GM19397 (cell line): ENCODE results near the gene TGFBR3.

ENCODE experiments used
- ATAC-seq: cut with Tn5 transposase; IDR thresholded peaks from one replicate; pipeline ENCODE4 v1.9.1; 2021; ENCODE audit warnings: mild to moderate bottlenecking, moderate library complexity; ENCODE audit not compliant: unreplicated experiment

Gene TGFBR3

DNA sequence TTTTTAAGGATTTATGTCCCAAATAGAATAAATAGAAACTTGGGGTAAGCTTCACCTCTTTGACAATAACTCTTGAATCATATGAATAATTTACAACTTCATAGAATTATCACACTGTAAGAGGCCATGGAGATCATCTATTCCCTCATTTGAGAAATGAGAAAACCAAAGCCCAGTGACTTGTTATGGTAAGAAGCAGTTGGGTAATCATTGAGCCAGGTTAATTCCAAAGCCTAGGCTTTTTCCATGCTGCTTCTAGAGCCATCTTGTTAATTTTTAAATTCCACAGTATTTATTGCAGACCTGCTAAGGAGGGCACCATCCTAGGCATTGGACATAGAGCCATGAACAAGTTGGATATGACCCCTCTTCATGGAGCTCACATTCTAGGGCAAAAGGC, 224.8 kb downstream of the TGFBR3 start:
- no peak for ATAC-seq

DNA sequence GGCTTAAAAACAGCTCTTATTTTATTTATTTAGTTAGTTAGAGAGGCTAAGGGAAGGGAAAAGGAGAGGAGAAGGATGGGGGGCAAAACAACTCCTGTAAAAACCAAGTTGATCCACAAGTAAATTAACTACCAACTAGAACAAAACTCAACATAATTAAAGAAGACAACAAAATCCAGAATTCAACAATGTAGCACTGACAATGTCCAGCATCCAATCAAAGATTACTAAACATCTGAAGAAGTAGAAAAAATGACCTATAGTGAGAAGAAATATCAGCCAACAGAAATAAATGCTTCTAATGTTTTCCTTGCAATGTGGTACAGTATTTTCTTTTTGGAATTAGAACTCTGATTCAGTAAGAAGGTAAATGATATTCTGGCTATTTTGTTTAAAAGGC, 225.2 kb downstream of the TGFBR3 start:
- ATAC-seq, result no peak

DNA sequence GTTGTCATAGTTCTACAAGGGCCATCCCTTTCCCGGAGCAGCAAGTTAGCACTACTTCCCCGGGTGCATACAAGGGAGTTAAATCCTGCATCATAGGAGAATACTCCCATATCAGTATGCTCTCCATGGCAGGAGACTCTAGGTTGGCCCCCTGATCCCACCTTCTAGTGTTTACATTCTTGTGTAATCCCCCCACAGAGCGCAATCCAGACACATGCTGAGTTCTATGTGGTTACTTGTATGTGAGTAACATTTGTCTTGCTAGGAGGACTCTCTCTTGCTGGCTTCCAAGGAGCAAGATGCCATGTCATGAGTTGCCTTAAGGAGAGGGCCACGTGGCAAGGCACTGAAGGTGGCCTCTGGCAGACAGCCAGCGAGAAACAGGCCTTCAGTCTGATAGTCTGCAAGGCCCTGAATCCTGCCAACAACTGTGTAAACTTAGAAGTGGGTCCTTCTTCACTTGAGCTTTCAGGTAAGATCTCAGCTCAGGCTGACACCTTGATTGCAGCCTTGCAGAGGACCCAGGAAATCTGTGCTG, 230.0 kb downstream of the TGFBR3 start:
- ATAC-seq, result no peak

DNA sequence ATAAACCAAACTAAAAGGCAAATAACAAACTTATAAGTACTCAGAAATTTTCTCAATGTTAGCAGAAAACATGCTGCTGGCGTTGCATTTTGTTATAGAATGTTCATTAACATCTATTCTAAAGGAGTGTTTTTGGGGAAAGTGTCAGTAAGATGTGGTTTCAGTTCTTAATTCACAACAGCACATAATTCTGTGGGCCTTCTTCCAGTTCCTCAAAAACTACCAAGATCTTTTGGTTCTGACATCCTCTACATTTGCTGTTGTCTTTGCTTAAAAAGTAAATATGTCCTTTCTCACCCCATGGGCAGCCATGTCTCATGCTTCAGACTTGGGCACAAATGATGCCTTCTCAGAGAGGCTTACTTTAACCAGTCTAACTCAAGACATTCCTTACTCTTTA, 232.8 kb downstream of the TGFBR3 start:
- ATAC-seq, result no peak

DNA sequence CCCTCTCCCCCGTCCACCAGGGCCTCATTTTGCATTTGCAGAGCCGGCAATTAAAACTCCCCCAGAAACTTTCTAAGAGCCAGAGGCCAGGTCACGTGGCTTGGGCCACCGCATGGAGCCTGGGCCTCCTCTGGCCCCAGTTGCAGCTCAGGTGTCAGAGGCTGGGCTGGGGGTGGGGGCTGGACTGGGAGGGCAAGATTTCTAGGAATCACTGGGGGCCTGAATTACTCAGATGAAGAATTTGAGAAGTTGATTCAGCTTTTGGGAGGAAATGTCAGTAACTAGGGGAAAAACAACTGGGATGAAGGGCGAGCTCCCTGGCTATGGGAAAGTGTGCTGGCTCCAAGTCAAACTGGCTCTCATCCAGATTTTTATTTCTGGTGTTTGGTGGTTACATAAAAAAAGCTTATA, 234.3 kb downstream of the TGFBR3 start:
- no peak for ATAC-seq

DNA sequence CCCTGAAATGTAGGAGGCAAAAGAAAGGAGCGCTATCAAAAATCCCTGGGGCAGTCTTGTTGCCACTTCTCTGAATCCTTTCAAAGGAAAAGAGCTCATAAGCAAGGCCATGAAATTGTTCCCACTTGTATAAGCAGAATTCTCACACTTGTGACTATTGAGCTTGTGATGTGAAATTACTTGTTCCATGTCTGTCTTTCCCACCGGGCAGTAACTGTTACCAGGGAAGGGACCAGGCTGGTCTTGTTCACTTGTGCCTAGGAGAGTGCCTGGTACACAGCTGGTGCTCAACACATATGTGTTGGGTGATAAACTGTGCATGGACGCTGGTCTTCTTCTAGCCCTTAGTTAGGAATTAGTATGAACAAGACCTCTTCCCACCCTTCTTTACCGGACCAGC, 234.7 kb downstream of the TGFBR3 start:
- no peak for ATAC-seq

DNA sequence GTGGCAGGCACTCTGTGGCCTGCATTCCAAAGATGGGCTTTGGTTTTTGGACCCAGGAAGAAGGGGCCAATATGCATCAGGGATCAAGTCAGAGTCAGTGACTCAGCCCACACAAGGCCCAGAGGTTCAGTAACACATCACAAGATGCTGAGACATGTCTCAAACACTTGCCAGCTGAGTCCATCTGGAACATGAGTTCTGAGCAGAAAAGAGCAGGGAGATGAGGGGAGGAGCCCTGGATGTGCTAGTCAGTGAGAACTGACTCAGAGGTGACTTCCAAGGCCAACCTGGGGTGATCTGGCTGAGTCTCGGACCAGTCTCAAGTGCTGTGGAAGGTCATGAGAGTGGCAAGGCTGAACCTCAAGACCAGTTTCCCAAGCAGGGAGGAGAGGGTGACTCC, 235.2 kb downstream of the TGFBR3 start:
- ATAC-seq, result no peak

DNA sequence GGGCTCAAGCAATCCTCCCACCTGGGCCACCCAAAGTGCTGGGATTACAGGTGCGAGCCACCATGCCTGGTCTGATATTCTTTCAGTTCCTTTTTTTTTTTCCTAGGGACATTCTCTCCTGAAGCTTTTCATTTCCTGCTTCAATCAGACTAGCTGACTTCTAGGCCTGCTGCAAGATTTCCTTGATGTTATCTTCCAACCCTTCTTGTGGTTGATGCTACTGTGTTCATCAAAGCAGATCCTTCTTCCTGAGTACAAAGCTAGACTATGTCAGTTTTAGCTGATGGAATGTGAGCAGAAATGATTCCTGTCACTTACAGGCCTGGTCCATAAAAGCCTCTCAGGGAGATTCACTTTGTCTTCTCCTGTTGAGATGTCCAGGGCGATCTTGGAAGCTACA, 238.9 kb downstream of the TGFBR3 start:
- no peak for ATAC-seq

DNA sequence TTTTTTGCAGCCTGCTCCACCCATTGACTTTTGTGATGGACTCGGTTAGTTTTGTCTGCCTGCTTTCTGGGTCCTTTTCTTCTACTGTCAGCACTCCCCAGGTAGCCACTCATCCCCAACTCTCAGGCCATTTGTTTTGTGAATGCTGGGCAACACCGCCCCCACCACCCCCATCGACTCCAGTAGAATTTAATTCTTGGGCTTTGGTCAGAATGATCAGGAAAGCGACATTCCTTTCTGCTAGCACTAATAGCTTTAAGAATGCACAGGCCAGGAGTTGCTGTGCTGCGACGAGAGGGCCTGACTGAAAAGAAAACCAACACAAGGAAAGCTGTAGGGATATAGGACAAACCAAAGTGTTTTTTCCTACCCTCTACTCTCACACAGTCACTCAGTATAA, 240.9 kb downstream of the TGFBR3 start:
- ATAC-seq, result no peak

DNA sequence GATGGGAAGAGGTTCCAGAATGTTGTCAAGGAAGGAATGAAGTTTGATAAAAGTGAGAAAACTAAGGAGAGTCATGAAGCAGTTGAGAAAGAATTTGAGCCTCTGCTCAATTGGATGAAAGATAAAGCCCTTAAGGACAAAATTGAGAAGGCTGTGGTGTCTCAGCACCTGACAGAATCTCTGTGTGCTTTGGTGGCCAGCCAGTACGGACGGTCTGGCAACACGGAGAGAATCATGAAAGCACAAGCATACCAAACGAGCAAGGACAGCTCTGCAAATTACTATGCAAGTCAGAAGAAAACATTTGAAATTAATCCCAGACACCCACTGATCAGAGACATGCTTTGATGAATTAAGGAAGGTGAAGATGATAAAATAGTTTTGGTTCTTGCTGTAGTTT, 242.5 kb downstream of the TGFBR3 start:
- no peak for ATAC-seq

DNA sequence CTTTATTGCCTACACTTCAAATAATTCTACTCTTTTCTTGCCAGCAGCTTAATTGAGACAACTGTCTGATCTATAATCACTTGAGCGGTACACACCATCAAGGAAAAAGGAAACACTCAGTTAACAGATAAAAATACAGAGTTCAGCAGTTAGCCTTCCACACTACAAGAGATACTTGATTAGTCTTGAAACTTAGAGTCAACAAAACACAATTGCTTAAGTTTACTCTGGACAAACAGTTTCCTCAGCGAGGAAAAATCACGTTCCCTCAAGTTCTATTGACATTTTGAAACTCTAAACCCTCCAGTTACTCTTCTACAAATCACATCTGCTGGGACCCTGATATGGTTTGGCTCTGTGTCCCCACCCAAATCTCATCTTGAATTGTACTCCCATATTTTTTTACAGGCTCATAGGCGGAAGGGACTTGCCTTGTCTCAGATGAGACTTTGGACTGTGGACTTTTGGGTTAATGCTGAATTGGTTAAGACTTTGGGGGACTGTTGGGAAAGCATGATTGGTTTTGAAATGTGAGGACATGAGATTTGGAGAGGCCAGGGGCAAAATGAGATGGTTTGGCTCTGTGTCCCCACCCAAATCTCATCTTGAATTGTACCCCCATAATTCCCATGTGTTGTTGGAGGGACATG, 244.9 kb downstream of the TGFBR3 start:
- no peak for ATAC-seq

DNA sequence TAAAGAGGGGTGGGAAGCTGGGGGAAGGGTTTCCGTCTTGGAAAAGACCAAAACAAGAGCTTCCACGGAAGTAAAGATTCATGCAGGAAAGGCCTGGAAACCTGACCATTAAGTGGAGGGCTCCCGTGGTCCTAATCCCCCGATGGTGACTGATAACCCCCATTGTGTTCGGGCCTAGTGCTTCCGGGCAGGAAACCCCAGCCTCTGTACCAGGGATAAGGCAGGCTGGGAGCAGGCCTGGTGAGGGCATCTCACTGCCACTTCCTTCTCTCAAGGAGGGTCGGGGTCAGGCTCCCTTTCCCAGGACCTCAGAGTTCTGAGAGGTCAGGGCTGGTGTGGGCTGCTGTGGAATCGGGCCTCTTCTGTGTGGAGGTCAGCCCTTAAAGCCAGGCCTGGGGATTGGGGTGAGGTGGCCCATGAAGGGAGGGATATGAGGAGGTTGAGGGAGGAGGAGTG, 248.4 kb downstream of the TGFBR3 start:
- ATAC-seq, result no peak

DNA sequence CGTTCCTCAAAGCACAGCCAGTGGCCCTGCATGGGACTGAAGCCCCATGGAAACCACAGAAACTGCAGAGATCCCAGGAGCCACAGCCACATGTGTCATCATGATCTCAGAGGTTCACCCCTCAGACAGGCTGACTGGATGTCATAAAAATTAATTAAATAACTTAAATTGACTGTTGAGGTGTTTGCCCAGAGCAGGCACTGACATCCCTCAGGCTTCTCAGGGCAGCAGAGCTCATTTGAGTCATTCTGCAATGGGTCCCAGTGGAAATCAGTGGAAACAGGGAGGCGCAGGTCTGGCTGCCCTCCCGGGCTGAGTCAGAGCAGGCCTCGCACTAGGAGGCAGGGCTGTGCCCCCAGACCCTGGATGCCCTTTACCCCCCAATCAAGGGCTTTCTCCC, 250.2 kb downstream of the TGFBR3 start:
- no peak for ATAC-seq

DNA sequence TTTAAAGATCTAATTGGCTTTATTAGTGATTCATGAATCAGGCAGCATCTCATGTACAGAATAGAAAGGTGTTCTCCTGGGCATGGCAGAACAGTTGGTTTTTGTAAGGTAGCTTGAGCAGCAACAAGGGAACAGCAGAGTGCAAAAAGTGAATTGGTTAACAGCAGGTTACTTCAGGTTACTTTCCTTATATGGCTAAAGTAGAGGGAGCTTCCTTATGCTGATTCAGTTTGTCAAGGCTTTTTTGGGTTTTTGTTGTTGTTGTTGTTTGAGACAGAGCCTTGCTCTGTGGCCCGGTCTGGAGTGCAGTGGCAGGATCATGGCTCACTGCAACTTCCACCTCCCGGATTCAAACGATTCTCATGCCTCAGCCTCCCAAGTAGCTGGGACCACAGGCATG, 252.5 kb downstream of the TGFBR3 start:
- ATAC-seq, result no peak

DNA sequence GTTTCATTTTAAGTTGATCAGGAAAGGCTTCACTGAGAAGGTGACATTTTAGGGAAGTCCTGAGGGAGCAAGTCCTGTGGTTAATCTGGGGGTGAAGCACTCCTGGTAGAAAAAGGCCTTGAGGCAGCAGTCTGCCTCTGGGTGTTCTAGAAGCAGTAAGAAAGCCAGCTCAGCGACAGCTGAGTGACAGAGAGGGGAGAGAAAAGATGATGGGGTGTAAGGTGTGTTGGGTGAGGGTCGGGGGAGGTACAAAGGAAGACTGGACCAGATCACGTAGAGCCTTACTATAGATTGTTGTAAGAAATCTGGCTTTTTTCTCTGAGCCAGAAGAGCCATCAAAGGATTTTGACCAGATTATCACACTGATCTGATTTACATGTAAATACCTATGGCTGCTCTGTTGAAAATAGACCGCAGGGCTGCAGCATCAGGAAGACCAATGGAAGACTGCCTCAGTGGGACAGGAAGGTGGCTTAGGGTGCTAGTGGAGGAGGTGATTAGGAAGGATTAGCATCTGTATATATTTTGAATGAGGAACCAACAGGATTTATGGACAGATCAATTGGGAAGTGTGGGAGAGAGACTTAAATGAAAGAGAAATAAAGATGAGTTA, 254.1 kb downstream of the TGFBR3 start:
- no peak for ATAC-seq

DNA sequence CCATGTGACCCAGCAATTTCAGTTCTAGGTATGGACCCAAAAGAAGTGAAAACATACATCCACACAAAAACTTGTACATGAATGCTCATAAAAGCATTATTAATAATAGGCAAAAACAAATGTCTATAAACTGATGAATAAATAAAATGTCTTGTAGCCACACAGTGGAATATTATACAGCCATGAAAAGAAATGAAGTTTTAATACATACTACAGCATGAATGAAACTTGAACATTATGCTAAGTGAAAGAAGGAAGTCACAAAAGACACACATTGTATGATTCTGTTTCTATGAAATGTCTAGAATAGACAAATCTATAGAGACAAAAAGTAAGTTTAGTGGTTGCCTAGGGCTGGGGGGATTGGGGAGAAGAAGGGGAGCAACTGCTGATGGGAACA, 255.1 kb downstream of the TGFBR3 start:
- no peak for ATAC-seq
